GM03348 (cell line): ENCODE measurements around the gene ZBTB18.

Source experiments
- DNase-seq: peaks from one replicate; pipeline ENCODE4 v3.0.0; 2012; ENCODE audit warnings: low spot score

The ZBTB18 gene

DNA sequence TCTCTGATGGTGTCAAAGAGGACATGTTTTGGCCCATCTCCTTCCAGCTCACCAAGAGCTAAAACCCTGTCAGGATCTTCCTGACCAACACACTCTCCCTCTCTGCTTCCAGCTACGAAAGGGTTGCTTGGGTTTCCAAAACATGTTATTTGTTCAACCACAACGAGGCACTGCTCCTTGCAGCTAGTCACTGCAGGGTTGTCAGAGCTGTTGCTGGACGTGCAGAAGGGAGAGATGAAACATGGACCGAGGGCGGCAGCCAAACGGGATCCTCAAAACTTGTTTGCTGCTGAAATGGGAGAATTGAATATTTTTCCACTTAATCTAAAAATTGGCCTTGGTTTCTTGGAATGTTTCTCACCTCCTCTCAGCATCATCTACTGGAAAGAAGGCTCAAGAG lies 12.4 kb downstream of the ZBTB18 start:
- no peak for DNase-seq

DNA sequence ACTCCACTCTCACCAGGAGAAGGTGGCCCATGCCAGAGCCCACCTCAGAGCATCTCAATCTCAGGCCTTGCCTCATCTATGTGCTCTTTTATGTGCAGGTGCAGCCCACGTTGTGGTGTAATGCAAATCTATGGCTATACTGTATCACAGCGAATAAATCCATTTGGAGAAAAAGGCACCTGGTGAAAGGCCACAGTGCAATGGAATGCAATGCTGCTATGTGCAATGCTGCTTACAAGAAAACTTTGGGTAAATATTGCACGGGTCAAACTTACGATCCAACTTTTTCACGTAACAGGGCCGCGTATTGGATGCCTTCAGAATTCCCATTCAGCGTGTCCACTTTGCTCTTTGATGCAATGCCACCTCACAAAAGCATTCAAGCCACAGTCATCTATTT lies 13.5 kb downstream of the ZBTB18 start:
- no peak for DNase-seq

DNA sequence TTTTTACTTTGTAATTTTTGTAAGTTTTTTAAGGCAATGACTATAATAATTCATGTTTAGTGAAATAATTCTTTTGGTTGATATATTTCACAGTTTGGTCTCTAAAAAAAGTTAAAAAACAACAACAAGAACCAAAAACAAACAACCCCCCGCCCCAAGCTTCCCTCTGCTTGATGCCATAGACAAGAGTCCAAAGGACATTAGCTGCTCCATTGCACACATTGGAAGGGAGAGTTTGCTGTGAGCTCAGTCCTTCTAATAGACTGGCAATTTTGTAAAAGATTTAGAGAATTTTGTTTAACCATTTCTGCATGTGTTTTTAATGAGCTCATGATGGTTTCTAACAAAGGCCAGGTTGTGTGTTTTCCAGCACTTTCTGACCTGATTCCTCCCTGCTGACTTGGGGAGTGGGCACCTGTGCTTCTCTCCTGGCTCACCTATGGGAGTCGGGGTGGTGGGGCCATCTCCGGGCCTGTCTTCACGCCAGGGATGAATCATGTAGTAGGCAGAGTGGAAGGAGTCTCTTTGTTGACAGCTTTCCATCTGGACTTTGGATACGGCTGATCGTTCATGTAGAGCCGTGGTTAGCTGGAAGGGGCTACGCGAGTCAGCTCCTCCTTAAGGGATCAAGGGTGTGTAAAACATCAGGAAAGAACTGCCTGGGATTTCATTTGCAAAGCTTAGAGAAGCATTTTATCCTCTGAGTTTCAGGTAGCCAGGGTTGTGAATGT lies 14.1 kb downstream of the ZBTB18 start:
- no peak for DNase-seq

DNA sequence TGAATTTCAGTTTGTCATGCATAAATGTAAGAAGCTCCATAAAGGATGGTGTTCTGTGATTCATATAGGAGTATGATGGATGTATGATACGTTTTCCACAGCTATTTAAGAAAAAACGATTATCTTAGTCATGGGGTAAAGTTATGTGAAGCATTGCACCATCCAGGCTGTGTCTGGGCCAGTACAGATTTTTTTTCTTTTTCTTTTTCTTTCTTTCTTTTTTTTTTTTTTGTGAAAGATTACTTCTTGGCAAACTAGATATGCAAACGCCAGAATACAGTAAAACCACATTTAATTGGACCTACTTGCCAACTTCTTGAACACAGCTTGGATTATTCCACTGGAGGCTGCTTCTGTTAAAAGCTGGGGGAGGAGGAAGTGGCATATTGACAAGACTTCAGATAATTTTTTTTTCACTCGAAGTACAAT lies 14.9 kb downstream of the ZBTB18 start:
- peak; percentile 84 for DNase-seq

DNA sequence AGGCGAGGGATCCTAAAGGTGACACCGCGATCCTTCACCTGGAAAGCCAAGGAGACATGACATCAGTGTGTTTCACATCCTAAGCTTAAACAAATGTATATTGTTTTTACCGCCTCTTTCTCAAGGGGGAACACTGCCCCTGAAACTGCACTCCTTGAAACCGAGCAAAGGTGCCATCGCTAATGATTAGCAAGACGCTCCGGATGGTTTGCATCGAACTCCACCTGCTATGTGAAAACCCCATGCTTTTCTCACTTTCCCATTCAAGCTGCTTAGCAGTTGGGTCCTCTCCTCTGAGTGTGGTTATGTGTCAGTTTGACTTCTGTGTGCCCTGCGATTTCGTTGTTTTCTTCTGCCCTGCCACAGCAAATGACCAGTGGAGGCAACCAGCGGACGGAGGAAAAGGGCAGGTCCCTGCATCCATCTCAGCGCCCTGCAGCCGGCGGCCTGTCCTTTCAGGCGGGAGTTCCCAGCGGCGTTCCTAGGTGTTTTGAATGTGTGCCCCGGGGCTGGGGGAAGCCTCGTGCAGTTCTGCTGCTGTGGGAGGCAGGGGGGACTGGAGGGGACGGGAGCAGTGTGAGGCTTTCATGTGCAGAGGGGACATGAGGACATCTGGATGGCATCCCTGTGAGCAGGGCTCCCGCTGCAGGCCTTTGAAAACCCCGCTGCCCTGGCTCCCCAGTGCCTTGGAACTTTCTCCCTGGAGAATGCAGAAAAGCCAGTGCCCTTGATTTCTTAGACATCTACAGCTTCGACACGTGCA lies 16.1 kb downstream of the ZBTB18 start:
- DNase-seq, result no peak

DNA sequence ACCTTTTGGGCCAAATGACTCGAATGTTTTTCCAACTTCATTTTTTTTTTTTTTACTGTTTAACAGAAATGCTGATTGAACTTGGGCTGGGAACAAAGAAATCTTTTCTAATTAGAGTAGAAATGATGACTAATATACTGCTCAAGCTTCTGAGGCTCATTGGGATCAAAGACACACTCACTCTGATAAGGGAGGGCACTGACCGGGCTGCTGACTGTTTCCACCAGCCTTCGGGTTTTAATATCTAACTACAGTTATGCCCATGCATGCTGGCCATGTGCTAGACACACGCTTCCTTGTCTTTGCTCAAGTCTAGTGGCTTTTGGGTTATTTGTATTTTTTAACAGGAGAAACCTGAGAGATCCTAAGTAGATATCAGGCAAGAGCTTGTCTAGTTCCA lies 16.8 kb downstream of the ZBTB18 start:
- no peak for DNase-seq

DNA sequence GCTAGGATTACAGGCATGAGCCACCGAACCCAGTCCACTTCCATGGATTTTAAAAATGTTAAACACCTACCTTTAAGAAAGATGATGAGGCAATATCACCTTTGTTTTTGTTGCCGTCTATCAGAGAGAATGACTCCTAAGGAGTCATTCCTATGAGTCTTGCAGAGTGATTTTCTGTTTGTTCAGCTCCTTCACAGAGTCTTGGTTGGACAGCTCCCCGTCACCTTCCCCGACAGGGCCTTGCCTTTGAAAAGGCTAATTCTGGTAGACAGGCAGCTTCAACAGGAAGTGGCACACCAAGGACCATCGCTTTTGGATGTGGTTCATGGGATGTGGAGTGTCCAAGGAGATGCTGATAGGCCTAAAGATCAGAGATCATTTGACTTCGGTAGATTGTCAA lies 17.5 kb downstream of the ZBTB18 start:
- no peak for DNase-seq

DNA sequence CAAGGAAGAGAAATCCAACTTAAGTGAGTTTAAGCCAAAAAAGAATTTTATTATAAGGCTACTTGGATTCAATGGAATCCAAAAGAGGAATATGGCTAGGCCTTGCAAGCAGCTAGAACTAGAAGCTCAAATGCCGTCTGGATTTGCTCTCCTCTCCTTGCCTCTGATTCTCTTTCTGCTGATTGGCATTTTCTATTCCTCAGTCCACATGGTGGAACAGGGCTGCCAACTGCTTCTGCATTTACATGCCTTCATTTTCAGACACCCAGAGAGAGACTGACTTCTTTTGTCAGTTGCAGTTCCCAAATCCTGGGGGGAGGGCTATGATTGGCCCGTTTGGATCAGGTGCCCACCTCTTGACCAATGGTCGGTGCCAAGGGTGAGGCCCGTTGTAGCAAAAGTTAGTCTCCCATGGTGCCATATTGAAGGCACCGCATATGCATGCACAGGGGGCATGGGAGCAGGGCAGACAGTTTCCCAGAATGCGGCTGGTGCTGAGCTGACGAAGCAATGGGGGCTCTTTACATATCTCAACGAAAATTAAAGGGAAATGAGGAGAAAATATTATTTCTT lies 18.3 kb downstream of the ZBTB18 start:
- DNase-seq, result no peak

DNA sequence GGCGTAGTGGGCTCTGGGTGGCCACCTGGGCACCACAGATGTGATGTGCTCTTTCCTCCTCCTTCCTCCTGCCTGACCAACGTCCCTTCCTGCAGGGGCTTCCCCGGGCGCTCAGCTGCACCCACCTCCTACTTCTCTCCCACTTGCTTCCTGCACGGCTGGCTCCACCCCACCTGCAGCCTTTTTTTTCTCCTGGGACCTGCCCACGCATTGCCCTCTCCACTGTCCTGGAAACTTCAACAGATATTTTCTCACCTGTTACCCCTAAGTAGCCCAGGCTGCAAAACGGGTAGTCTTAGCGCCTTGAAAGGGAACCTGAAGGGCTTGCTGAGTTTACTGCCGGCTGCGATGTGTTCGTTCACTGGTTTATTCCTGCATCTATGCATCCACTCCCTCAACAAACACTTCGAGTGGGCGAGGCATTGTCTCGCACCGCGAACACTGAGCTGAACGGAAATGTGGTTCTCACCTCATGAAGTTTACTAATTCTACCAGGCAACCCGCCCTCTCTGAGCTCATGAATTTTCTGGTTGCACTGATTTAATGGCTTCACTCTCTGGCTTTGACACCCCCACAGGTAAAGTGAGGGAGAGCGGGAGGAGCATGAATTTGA lies 23.6 kb downstream of the ZBTB18 start:
- no peak for DNase-seq

DNA sequence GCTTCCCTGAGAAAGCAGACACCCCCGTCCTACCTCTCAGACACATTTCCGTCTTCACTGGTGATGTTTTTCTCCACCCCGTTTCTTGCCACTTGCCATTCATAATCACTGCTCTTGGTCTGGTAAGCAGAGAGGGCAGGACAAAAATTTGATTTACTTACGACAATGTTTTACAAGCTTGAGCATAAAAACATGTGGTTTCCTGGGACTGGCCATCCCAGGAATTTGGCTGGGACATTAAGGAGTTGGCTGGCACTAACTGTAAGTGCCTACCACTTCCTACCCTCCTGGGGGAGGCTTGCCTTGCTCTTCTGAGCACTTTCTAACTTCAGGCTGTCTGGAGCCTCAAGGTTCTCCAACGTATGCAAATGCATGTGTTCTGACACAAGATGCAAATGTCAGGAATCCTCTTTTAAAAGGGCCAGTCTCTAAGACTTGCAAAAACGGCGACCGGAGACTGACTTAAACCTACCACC lies 24.2 kb downstream of the ZBTB18 start:
- DNase-seq, result peak; percentile 40

DNA sequence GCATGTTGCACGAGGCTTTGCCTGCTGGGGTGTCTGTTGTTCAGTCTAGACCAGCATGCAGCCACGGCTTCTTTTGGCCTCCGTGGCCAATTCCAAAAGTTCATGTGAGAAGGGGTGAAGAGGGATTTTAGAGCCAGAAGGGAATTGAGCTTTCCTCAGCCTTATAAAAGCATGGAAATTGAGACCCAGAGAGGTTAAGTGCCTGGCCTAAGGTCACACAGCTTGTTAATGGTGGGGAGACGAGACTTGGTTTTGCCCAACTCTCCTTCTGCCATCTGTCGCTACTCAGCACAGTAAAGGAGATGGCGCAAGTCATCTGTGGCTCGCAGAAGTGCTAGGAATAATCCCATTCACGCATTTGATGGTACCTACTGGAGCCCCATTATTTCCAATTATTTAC lies 25.7 kb downstream of the ZBTB18 start:
- no peak for DNase-seq

DNA sequence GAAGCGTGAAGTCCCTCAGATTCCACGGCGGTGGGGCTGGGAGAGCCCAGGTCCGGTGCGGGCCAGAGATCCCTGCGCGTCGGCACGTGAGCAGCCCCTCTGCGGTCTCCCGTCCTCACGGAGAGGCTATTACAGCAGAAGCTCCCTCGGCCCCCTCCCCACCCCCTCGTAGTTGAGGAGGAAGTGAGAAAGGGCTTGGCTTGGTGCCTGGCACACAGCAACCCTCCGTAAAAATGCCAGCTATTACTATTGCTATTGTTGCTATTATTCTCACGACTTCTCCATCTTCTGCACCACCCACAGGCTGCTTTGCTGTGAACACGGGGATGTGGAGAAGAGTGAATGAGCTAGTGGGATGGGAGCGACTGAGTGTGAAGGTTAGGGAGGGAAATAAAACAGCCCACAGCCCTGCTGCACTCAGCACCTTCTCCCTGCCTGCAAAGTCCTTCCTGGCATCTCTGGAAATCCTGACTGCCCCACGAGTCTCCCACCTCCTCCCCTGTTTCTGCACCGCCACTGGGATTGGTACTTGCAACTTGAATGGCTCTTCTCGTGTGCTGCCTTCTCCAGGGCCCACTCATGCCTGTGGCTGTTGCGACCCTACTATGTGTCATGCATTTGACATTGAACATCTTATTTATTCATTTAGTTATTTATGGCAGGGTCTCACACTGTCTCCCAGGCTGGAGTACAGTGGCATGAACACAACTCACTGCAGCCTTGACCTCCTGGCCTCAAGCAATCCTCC lies 26.6 kb downstream of the ZBTB18 start:
- no peak for DNase-seq

DNA sequence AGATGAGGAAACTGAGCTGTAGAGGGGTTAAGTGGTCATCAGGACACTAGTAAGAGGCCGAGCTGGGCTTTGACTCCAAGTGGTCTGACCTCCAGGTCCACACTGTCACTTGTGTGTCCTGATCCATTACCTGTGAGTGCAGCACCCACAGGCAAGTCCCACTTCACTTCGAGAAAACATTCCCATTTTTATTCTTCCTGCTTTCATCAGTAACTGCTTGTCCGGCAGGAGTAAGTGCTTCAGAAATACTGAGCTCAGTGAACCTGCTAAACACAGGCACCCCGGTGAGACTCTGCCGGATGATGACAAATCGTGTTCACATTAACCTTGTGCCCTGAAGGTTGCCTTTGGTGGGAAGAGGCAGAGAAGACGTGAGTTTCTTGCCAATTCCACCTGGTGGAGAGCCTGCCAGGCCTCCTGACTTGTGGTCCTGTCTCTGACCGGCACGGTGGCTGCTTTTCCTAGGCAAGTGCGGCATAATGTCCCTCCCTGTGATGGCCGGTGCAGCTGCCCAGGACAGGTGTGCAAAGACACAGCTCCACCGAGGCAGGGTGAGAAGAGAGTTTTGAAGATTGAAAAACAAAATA lies 29.4 kb downstream of the ZBTB18 start:
- DNase-seq, result no peak

DNA sequence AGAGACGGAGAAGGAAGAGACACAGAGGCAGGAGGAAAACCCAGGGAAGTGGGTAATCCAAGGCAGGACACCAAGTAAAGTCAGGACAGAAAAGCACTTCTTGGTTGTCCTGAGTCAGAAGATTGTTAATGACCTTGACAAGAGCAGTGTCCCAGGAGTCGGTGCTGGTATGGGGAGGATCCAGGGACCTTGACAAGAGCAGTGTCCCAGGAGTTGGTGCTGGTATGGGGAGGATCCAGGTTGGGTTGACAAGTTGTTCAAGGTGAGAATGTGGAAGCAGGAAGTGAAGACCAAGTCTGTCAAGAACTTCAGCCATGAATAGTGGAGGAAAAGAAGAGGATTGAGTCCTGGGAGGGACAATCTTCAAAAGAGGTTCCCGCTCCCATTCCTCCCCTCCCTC lies 31.9 kb downstream of the ZBTB18 start:
- DNase-seq, result no peak

DNA sequence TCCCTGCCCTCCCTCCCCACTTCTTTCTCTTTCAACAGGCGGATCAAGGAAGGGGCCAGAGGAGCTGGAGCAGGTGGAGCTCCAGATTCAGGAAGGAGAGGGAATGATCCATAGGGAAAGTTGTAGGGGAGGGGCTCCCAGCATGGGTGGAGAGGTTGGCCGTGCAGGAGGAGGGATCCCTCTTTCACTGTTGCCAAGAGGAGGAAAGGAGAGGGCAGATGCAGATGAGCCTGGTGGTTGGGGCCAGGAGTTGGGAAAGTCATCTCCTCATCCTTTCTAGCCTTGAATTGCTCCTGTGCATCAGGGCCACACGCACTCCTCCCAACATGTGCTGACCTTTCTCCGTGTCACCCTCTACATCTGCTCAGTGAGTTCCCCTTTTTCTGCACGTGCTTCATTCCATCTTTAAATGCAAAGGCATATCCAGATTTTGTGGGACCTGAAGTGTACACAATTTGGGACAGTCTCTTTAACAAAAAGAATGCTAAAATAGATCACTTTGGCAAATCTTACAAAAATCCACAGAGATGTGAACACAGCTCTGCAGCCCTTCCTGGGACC lies 32.4 kb downstream of the ZBTB18 start:
- no peak for DNase-seq

DNA sequence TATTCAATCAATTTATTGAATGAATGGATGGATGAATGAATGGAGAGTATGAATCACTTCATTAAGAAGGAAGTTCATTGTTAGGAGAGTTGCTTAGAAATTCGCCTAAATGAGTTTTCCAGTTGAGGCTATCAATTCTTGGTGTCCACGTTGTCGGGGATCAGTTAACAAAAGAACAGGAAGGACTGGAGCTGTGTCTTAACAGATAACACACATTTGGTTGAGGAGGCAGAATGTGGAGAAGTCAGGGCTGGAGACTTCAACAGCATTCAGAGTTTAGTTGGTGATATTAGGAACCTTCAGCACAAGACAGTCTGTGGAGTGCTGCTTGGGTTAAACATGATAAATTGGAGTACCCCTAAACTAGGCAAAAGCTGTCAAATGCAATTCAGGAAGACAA lies 33.7 kb downstream of the ZBTB18 start:
- no peak for DNase-seq

DNA sequence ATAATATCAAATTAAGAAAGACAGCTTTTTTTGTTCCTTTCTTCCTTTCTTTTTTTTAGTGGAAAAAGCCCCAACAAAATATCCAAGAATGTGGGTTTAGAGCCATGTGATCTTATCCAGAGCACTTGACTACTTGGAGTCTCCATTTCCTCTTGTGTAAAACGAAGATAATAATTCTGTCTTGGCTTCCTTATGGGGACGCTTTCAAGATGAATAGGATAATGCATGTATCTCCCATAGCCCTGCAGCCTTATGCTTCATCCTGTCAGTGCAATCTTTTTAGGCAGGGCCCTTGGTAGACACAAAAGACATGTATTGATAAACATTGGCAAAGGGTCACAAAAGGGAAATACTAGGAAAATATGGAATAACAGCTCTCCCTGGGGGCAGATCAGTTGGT lies 34.8 kb downstream of the ZBTB18 start:
- DNase-seq, result no peak

DNA sequence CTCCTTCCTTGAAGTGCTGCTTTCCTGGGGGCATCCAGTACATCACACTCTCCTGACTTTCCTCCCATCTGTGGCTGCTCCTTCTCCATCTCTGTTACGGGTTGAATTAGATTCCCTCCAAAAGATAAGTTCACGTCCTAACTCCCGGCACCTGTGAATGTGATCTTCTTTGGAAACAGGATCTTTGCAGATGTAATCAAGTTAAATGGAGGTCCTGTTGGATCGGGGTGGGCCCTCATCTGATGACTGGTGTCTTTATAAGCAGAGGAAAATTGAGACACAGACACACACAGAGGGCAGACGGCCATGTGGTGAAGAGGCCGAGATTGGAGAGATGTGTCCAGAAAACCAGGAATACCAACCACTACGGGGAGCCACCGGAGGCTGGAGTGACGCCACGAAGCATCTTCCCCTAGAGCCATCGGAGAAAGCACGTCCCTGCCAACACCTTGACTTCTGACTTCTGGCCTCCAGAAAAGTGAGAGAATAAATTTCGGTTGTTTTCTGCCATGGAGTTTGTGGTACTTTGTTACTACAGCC lies 36.0 kb downstream of the ZBTB18 start:
- DNase-seq, result no peak

DNA sequence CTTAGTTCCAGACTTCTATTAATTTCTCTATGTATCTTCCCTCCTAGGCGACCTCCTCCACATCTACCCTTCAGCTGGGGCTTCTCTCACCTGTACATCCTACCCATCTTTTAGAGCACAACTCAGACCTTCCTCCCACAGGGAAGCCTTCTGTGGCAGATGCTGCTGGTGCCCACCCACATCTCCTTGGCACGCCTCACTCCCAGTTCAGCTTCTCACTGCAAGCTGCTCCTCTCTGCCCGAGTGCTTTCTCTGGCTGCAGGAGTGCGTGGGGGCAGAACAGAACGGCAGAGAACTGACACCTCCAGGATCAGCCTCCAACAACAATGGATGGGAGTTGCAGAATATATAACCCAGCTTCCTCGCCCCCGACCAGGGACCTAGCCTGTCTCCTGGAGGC lies 36.5 kb downstream of the ZBTB18 start:
- DNase-seq, result no peak

DNA sequence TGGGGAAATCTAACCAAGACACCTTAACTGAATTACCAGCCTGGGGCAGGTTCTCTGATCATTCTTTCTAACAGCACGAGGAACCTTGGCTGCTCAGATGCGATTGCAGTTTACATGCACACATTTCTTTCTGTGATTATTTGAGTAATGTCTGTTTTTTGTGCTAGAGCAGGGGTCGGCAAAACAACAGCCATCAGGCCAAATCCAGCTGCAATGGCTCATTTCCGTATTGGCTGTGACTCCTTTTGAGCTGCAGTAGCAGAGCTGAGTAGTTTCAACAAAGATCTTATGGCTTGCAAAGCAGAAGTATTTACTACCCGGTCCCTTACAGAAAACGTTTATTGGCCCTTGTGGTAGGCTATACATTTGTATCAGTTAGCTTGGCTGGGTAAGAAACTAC lies 37.1 kb downstream of the ZBTB18 start:
- DNase-seq, result no peak

DNA sequence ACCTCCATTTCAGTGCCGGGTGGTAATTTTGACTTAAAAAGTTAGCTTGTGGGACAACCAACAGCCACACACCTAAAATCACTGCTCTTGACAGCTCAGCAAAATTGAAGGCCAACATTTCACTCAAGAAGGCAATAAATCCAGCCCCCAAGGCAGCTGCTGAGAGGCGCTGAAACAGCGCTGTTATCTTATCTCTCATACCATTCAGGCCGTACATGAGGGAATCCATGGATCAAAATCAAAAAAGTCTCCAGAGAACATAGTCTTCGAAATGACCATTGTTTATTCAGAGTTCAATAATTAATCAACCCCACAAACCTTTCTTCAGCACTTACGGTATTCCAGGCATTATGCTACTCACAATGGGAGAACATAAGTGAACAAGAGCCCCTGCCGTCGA lies 38.5 kb downstream of the ZBTB18 start:
- DNase-seq, result no peak
